Measurements from ENCODE around the gene ZGRF1.
"Not testable (repeated sequence)": the region's sequence is repeated elsewhere in the genome, so short reads cannot be mapped to it uniquely, and the experiment has no call there.

Gene ZGRF1

DNA sequence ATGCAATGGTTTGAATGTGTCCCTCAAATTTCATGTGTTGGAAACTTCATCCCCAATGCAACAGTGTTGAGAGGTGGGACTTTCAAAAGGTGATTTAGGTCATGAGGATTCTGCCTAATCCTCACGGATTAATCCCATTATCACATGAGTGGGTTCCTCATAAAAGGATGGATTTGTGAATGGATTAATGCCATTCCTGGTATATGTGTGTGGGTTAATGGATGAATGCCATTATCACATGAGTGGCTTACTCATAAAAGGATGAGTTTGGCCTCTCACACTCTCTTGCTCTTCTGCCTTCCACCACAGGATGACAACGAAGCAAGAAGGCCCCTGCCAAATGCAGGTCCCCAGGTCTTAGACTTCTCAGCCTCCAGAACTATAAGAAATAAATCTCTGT is 90.2 kb downstream of the ZGRF1 start:
- DNase-seq = no peak

DNA sequence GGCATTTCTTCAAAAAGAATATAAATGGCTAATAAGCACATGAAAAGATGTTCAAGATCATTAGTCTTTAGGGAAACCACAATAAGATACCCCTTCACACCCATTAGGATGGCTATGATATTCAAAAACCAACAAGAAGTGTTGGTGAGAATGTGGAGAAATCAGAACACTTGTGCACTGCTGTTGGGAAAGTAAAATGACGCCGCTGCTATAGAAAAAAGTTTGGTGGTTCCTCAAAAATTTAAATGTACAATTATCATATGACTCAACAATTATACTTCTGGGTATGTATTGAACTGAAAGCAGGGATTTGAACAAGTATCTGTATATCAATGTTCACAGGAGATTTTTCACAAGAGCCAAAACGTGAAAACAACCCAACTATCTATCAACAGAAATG is 91.4 kb downstream of the ZGRF1 start:
- no peak for DNase-seq

DNA sequence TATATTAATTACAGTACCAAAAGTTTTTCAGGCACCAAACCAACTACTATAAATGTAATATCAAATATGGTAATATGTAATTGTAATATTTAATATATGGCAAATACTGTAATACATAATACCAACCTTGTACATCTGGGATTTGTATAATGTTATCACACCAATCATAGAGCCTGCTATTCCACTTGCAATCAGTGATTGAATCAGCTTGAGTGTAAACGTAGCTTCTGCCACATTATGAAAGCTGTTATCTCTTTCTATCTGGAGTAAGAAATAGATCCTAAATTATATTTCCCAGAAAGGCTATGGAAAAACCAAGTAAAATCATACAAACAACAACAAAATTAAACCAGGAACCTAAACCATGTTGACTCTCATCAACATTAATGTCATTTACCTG is 96.0 kb downstream of the ZGRF1 start:
- no peak for DNase-seq

- no peak for DNase-seq
Observed at GRCh38 chr4:112536123-112536522, 100.6 kb downstream of the ZGRF1 start.

DNA sequence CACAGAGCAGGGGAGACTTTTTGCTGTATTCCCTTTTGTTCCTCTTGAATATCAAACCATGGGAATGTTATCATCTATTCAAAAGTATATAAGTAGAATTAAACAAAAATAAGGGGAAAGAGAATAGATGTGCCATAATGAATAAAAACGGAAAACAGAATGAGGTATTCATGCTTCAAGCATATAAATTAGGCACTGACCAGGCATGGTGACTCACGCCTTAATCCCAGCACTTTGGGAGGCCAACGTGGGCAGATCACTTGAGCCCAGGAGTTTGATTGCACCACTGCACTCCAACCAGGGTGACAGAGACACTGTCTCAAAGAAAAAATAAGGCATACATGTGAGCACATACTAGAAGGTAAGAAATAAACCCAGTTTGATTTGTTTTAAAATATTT is 104.4 kb downstream of the ZGRF1 start:
- no peak for DNase-seq

GRCh38 chr4:112531146-112531545 is 105.6 kb downstream of the ZGRF1 start:
- no peak for DNase-seq

GRCh38 chr4:112526061-112526460 is 110.6 kb downstream of the ZGRF1 start:
- DNase-seq = no peak

DNA sequence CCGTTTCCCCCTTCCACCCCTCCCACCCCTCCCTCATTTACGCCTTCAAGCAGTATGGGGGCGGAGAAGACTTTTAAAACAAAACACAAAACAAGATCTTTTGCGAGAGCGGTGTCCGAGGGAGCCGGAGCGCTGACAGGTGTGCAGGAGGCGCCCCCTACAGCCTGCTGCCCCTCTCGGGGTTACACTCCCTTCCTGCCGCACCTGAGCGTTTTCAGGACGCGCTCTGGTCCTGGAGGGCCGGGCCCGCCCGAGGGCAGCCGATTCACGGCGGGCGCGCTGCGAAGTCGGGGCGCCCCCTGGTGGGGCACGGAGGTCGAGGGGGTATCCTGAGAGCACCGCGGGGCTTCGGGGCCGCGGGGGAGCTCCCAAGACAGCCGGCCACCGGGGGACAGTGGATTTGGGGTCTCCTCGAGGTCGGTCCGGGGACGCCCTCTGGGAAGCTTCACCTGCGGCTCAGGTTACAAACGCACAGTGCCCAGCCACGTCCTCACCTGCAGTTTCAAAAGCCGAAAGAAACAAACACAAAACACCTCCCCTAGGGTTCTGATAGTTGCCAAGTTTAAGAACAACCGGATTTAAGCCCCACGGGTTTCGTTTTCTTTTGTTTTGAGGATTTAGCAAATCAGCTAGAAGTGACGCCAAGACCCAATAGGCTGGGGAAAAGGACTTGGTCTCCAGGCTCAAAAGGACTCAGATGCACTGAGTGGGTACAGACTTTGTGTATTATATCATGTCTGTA is 112.8 kb downstream of the ZGRF1 start:
- peak; percentile 51 for DNase-seq

DNA sequence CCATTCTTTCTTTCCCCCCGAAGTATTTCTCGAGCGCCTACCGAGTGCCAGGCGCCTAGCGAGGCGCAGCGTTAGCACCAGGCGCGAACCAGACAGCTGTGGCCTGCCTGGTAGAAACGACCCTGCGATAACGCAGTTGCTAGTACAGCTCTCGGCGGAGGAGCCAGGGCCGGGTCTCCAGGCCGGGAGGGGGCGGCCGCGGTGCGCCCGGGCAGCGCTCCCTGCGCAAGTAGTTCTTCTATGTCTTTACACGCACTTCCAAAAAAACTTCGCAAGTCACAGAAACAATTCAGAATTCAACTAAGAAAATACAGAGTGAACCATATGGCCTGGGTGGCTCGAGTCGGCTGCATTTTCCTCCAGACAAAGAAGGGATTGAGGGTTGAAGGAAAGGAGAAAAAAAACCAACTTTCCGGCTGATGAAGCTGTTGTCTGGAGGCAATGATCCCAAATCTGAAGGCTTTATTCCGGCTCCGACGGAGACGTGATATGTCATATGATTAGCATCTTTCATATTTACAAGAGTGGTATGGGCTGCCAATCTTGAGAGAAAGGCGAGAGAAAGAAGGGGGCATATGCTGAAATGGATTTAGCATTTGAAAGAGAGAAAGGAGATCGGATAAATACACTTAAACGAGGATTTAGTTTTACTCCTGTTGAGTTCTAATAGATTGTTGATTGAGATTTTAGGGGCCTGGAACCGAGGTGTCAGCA is 113.5 kb downstream of the ZGRF1 start:
- peak; percentile 45 for DNase-seq

DNA sequence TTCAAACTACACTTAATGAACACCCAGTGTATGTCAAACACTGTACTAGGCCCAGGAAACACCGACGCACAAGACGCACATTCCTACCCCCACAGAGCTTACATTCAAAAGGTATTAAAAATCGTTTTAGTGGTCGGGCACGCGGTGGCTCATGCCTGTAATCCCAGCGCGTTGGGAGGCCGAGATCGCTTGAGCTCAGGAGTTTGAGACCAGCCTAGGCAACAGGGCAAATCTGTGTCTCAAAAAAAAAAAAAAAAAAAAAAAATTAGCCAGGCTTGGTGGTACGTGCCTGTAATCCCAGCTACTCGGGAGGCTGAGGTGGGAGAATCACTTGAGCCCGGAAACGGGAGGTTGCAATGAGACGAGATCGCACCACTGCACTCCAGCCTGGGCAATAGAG is 114.3 kb downstream of the ZGRF1 start:
- DNase-seq = not testable (repeated sequence)

GRCh38 chr4:112521123-112522023 is 115.3 kb downstream of the ZGRF1 start:
- no peak for DNase-seq

DNA sequence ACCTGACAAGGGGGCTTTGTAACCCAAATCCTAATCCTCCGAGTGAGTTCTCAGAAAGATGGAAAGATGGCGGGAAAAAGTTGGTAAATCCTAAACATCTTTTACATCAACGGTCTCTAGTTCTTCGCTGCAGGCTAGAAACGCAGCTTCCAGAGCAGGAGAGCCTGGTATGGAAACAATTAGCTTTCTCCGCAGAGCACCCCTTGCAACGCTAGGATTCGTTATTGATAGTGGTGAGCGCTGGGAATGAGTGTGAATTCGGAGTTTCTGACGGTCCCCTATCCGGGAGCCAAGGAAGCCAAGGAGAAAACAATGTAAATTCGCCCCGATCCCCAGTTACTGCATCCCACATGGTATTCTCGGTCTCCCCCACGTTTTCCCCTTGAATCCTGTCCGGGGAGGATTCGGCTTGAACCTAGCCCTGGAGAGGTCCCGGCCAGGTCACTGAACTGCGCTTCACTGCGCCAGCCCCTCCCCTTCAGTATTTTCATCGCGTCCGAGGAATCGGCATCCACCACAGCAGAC is 116.0 kb downstream of the ZGRF1 start:
- DNase-seq = no peak

DNA sequence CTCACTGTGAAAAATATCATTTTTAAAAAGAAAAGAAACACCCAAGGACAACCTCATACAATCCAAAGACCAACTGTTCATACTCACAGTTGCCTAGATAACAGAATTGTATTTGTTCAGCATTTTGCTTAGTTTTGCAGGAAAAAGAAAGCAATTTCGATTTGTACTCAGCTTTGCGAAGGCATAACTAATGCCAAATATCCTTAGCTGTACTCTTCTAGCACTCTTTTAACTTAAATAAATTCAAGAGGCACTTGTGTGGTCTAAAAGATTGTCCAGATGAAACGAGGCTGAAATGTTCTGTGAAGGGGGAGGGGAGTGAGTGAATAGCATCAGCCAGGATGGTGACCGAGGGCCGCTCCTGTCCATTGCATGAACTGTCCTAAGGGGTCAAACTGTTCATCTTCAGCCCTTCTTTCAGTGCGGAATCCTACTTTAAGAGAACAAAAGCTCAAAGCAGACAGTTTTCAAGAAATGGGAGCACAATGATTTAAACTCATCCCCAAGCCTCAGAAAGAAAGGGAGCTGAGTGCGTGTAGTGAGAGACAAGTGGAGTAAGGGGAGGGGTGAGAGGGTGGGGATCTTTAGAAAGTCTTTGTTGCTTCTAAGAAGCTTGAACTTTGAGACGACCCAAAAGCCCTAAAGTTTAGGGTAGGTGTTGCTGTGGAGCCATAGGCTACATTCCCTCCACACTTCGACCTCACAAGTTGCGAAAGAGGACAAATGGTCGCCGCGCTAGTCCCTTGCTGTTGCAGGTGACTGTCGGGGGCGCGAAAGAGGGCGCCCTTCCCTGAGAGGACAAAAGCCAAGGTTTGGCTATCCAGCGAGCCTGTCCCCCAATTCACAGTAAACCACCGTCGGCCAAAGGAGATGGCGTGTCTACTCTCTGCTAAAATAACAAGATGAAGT is 116.8 kb downstream of the ZGRF1 start:
- no peak for DNase-seq

- DNase-seq = no peak
Observed at GRCh38 chr4:112518675-112519074, 118.0 kb downstream of the ZGRF1 start.

GRCh38 chr4:112517911-112518310 is 118.8 kb downstream of the ZGRF1 start:
- DNase-seq = no peak

- no peak for DNase-seq
Observed at GRCh38 chr4:112517067-112517634, 119.6 kb downstream of the ZGRF1 start.

- no peak for DNase-seq
Observed at GRCh38 chr4:112516471-112517066, 120.1 kb downstream of the ZGRF1 start.

GRCh38 chr4:112516066-112516470 is 120.6 kb downstream of the ZGRF1 start, which contains the start of gene NEUROG2:
NEUROG2 (minus strand) TSS chr4:112516180; CDS start chr4:112515475, 705 bp downstream.
- no peak for DNase-seq

DNA sequence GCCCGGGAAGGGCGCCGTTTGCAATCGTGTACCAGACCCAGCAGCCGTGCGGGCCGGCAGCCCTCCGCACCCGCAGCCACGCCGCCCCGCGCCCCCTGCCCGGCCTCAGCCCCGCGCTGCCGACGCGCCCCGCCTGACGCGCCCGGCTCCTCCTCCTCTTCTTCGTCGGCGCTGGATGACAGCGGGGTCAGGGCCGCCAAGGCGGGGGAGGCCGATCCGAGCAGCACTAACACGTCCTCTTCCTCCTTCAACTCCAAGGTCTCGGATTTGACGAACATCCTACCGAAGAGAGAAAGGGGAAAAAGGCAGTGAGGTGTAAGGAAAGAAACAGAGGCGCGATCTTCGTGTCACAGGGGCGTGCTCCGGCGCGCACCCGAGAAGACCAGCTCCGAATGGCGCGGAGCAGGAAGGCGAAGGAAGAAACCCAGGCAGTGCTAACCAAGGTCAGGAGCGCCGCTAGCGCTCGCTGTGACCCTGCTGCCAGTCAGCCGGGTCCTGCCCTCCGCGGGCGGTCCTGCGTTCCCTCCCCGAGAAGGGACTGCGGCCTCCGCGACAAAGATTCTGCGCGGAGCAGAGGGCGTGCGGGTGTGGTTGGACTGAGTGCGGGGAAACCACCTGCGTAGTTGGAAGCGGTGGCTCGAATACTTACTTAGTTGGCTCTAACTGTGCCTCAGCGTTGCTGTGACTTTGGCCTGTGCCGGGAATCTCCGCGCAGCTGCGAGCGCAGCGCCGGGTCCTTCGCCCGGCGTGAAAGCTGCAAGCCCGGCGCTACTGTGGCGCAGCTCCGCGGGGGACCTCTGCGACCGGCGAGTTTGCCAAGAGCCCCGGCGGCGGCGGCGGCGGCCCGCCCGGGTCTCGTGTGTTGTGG is 121.3 kb downstream of the ZGRF1 start:
- no peak for DNase-seq

- DNase-seq = no peak
Observed at GRCh38 chr4:112514647-112515197, 122.0 kb downstream of the ZGRF1 start.
